HCT116 (cell line): Measurements from ENCODE around the gene USP48. TPM values are rescaled to one million over a fixed set of nuclear protein-coding genes. Genes with fewer than 3 reads are reported as not detected.

Experiments used
- ATAC-seq: fragments of 200-7000 bp; cut with Tn5 transposase; 2 replicates; pipeline ENCODE4 v1.9.1; 2020; ENCODE audit warnings: mild to moderate bottlenecking, moderate library complexity
- BruUV-seq: library from RNA; stranded (reverse); fragments of 400-500 nt; replicated peaks from 2 replicates; lab custom pipeline; 2021; lab: Mats Ljungman, UMichigan
- CTCF ChIA-PET: fragments of 300-600 bp; sonication (Branson Sonifier 250); formaldehyde crosslinking; loops from one replicate; lab custom pipeline; 2021; ENCODE audit warnings: antibody characterized with exemption; lab: Charles Lee
- POLR2A ChIA-PET: fragments of 300-600, 350-600 bp; sonication (Branson Sonifier 250); formaldehyde crosslinking; loops from one replicate; lab custom pipeline; 2021; ENCODE audit warnings: antibody characterized with exemption; lab: Charles Lee
- RAD21 ChIA-PET, 2 experiments: fragments of 300-600 bp; sonication (Branson Sonifier 250); formaldehyde crosslinking; loops; one replicate each; lab custom pipeline; 2023; ENCODE audit warnings: low total read pairs in 2 of 2; ENCODE audit not compliant: uncharacterized antibody in 2 of 2, unreplicated experiment in 2 of 2, low non-redundant PET in 1 of 2; lab: Charles Lee
- DNase-seq: peaks from one replicate; pipeline ENCODE4 v3.0.0-alpha.2; 2010; ENCODE audit warnings: low read depth, low spot score
- H2AFZ ChIP-seq: fragments of 200-600 bp; shearing (Covaris generic), sonication (generic); 2 replicates; pipeline ENCODE4 v1.6.1; 2017; ENCODE audit warnings: low read depth, mixed run types, mixed read lengths, antibody characterized with exemption, low read length; ENCODE audit not compliant: poor library complexity, severe bottlenecking
- H3K27ac ChIP-seq: 2 replicates; pipeline ENCODE4 v1.5.1; 2012; ENCODE audit warnings: low read depth, low read length
- H3K27me3 ChIP-seq: fragments of 200-600 bp; sonication (generic); 2 replicates; pipeline ENCODE4 v1.6.1; 2016; ENCODE audit warnings: mixed run types, low read length, mixed read lengths; ENCODE audit not compliant: insufficient read depth
- H3K36me3 ChIP-seq, 2 experiments: fragments of 200-500 bp in 1 of 2; fragments of 200-600 bp in 1 of 2; sonication (Bioruptor generic) in 1 of 2; sonication (generic) in 1 of 2; 2 replicates each; pipeline versions ENCODE4 v1.5.1 to v1.6.1; 2014 to 2016; ENCODE audit warnings: low read length in 2 of 2, inconsistent platforms in 1 of 2, mixed read lengths in 1 of 2, mixed run types in 1 of 2; ENCODE audit not compliant: insufficient read depth in 2 of 2, control insufficient read depth in 1 of 2
- H3K4me1 ChIP-seq, 2 experiments: fragments of 200-600 bp in 1 of 2; sonication (generic) in 1 of 2; 2 replicates each; pipeline versions ENCODE4 v1.5.1 to v1.6.1; 2012 to 2017; ENCODE audit warnings: low read length in 2 of 2, inconsistent platforms in 1 of 2, mild to moderate bottlenecking in 1 of 2, mixed read lengths in 1 of 2, mixed run types in 1 of 2, moderate library complexity in 1 of 2; ENCODE audit not compliant: insufficient read depth in 2 of 2, control insufficient read depth in 1 of 2
- H3K4me2 ChIP-seq: fragments of 200-600 bp; sonication (generic); 2 replicates; pipeline ENCODE4 v1.6.1; 2017; ENCODE audit warnings: mixed run types, low read length, mixed read lengths
- H3K4me3 ChIP-seq, 2 experiments: fragments of 200-600 bp in 1 of 2; sonication (generic) in 1 of 2; replicated peaks in 1 of 2; 2 replicates each; pipeline ENCODE4 v1.5.1; 2011 to 2016; ENCODE audit warnings: low read length in 2 of 2, control low read depth in 1 of 2, low read depth in 1 of 2, mild to moderate bottlenecking in 1 of 2, mixed read lengths in 1 of 2, mixed run types in 1 of 2
- H3K79me2 ChIP-seq: fragments of 200-600 bp; sonication (generic); 2 replicates; pipeline ENCODE4 v1.6.1; 2017; ENCODE audit warnings: mild to moderate bottlenecking, mixed run types, low read length, moderate library complexity, mixed read lengths; ENCODE audit not compliant: insufficient read depth
- H3K9ac ChIP-seq: fragments of 200-600 bp; sonication (generic); 2 replicates; pipeline ENCODE4 v1.6.1; 2016; ENCODE audit warnings: low read length, mixed read lengths
- H3K9me2 ChIP-seq: fragments of 200-600 bp; sonication (generic), shearing (Covaris generic); 2 replicates; pipeline ENCODE4 v1.6.1; 2017; ENCODE audit warnings: mixed run types, mild to moderate bottlenecking, moderate library complexity; ENCODE audit not compliant: insufficient read depth
- H3K9me3 ChIP-seq, 2 experiments: fragments of 200-500 bp in 1 of 2; fragments of 200-600 bp in 1 of 2; sonication (Bioruptor generic) in 1 of 2; sonication (generic) in 1 of 2; 2 replicates each; pipeline ENCODE4 v1.6.1; 2014 to 2017; ENCODE audit warnings: low read length in 2 of 2, mixed read lengths in 2 of 2, inconsistent platforms in 1 of 2, low read depth in 1 of 2, mild to moderate bottlenecking in 1 of 2, mixed run types in 1 of 2, moderate library complexity in 1 of 2; ENCODE audit not compliant: control insufficient read depth in 1 of 2, insufficient read depth in 1 of 2
- H4K20me1 ChIP-seq: fragments of 200-600 bp; sonication (generic), shearing (Covaris generic); 2 replicates; pipeline ENCODE4 v1.6.1; 2017; ENCODE audit warnings: mixed run types, mild to moderate bottlenecking, moderate library complexity; ENCODE audit not compliant: insufficient read depth
- ATF3 ChIP-seq: IDR thresholded peaks from 2 replicates; pipeline ENCODE4 v1.6.1; 2012
- CEBPB ChIP-seq: IDR thresholded peaks from 2 replicates; pipeline ENCODE4 v1.6.1; 2012; ENCODE audit warnings: low read depth
- EGR1 ChIP-seq: IDR thresholded peaks from 2 replicates; pipeline ENCODE4 v1.6.1; 2012; ENCODE audit warnings: low read depth
- ELF1 ChIP-seq: IDR thresholded peaks from 2 replicates; pipeline ENCODE4 v1.6.1; 2012; ENCODE audit warnings: low read depth, borderline replicate concordance
- EZH2 ChIP-seq: fragments of 200-600 bp; sonication (generic); IDR thresholded peaks from 2 replicates; pipeline ENCODE4 v1.6.1; 2017; ENCODE audit warnings: antibody characterized with exemption, mixed run types
- EZH2phosphoT487 ChIP-seq: fragments of 200-600 bp; IDR thresholded peaks from 2 replicates; pipeline ENCODE4 v1.6.1; 2018; ENCODE audit warnings: antibody characterized with exemption, borderline replicate concordance
- JUND ChIP-seq: IDR thresholded peaks from 2 replicates; pipeline ENCODE4 v1.6.1; 2012
- POLR2A ChIP-seq: IDR thresholded peaks from 2 replicates; pipeline ENCODE4 v1.7.0; 2011; ENCODE audit warnings: borderline replicate concordance; ENCODE audit not compliant: insufficient read depth, insufficient read length; ENCODE audit errors: extremely low read depth
- POLR2AphosphoS5 ChIP-seq: IDR thresholded peaks from 2 replicates; pipeline ENCODE4 v1.6.1; 2011; ENCODE audit warnings: mild to moderate bottlenecking, low read depth, low read length, moderate library complexity
- RAD21 ChIP-seq: IDR thresholded peaks from 2 replicates; pipeline ENCODE4 v1.6.1; 2012; ENCODE audit warnings: low read depth, mild to moderate bottlenecking
- REST ChIP-seq: IDR thresholded peaks from 2 replicates; pipeline ENCODE4 v1.6.1; 2012; ENCODE audit warnings: low read depth
- SP1 ChIP-seq: IDR thresholded peaks from 2 replicates; pipeline ENCODE4 v1.6.1; 2012; ENCODE audit warnings: low read depth
- YY1 ChIP-seq: IDR thresholded peaks from 2 replicates; pipeline ENCODE4 v1.6.1; 2011; ENCODE audit warnings: low read length, low read depth, moderate library complexity, mild to moderate bottlenecking; ENCODE audit not compliant: insufficient replicate concordance; ENCODE audit errors: extremely low read depth
- ZFX ChIP-seq: fragments of 450-650 bp; IDR thresholded peaks from 2 replicates; pipeline ENCODE4 v1.6.1; 2017
- intact Hi-C: fragments of 100-400 bp; cut with micrococcal nuclease; formaldehyde crosslinking; loops from 2 replicates; pipeline ENCODE4 v1.10.0; 2022
- total RNA-seq: library from RNA; stranded (reverse); gene quantifications from one replicate; pipeline ENCODE4 v1.2.1, GENCODE V29; 2021; ENCODE audit not compliant: unreplicated experiment

USP48 gene
- total RNA-seq, 1 experiment from 2014 or later, result 54.8 TPM

GRCh38 chr1:21742578-21742977 lies 40.4 kb downstream of the USP48 start:
- H3K4me1 ChIP-seq, result no peaks in the 10 kb centered on the region
- no peak overlapping the region for H3K27ac ChIP-seq
- ChIA-PET CTCF (no interaction called here), RAD21 (no interaction called here), POLR2A (no interaction called here)
- DNase-seq, result no peak
- no peaks in the 10 kb centered on the region for H3K27me3 ChIP-seq
- no peaks in the 10 kb centered on the region for H3K9me3 ChIP-seq
- BruUV-seq, result no TSS peak
- ATAC-seq, result no peak
- intact Hi-C loops, result no loop called here
- no peaks in the 10 kb centered on the region for H3K9me2 ChIP-seq
- no peaks in the 10 kb centered on the region for H3K79me2 ChIP-seq
- H4K20me1 ChIP-seq, result no peaks in the 10 kb centered on the region
- no peak overlapping the region for H3K4me3 ChIP-seq
- no peak overlapping the region for H3K4me2 ChIP-seq
- TF ChIP-seq POLR2AphosphoS5, result no peak
- TF ChIP-seq YY1, result no peak
- no peak for TF ChIP-seq CEBPB
- no peak for TF ChIP-seq REST
- no peak for TF ChIP-seq POLR2A
- no peak for TF ChIP-seq ZFX
- TF ChIP-seq ELF1, result no peak
- no peak for TF ChIP-seq ATF3
- no peak for TF ChIP-seq JUND
- no peak for TF ChIP-seq SP1
- TF ChIP-seq EGR1, result no peak
- no peak for TF ChIP-seq EZH2phosphoT487
- TF ChIP-seq EZH2, result no peak
- TF ChIP-seq RAD21, result no peak
- H3K9ac ChIP-seq, result no peak overlapping the region
- H2AFZ ChIP-seq, result no peak overlapping the region
- H3K36me3 ChIP-seq, result peaks cover 4 to 5% of the 10 kb centered on the region in 2 experiments; a peak in 1 of 4 replicates
